HG03097 (cell line): ENCODE results near the gene TCF7L1.

Source experiments
- ATAC-seq: cut with Tn5 transposase; IDR thresholded peaks from one replicate; pipeline ENCODE4 v1.9.1; 2021; ENCODE audit not compliant: unreplicated experiment, low FRiP score

Gene TCF7L1

GRCh38 chr2:85273738-85274731, 140.8 kb downstream of the TCF7L1 start:
- ATAC-seq = no peak

DNA sequence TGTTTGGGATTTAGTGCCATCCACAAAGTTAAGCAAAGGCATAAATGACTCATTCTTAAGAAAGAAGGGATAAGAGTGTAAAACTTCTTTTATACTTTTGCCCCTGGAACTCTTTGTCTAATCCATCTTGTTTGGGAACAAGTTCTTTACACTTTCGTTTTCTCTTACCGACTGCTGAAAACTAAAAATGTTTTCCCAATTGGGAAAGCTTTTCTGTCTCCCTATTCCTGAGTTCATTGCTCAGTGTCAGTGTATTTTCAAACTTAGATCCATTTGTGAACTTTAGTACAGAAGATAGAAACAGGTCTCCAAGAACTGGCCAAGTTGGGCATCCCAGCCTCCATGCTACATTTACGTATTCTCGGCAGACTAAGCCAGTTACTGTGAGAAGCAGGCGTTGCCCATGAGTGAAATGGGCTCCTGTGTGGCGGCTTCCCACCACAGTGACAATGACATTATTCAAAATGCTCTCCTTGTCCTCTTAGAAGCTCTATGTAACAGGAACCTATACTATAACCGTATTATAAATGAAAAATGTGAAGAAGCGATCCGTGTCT, 142.9 kb downstream of the TCF7L1 start:
- no peak for ATAC-seq

- no peak for ATAC-seq
Measured at GRCh38 chr2:85276571-85277118, 143.5 kb downstream of the TCF7L1 start.

- no peak for ATAC-seq
Measured at GRCh38 chr2:85277416-85278158, 144.4 kb downstream of the TCF7L1 start.

GRCh38 chr2:85278361-85278760, 145.2 kb downstream of the TCF7L1 start:
- no peak for ATAC-seq

GRCh38 chr2:85281553-85281952, 148.4 kb downstream of the TCF7L1 start:
- no peak for ATAC-seq

DNA sequence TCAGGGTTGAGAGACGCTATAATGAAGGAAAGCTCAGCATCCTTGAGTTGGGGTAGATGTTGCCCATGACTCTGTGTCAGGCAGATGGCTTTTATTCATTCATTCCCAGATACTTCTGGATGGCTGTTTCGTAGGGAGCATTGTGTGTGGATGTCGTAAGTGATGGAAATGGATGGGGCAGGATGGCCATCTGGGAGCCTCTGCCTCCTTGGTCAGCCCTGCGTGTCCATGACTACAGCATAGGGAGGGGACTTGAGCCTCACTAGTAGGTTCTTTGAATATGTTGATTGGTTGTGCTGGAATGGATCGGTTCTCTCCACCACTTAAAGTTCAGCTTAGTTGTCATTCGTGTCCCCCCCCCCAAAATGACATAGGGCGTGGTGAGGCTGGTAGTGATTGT, 149.7 kb downstream of the TCF7L1 start:
- ATAC-seq = no peak

GRCh38 chr2:85283641-85284040, 150.4 kb downstream of the TCF7L1 start:
- ATAC-seq = no peak

DNA sequence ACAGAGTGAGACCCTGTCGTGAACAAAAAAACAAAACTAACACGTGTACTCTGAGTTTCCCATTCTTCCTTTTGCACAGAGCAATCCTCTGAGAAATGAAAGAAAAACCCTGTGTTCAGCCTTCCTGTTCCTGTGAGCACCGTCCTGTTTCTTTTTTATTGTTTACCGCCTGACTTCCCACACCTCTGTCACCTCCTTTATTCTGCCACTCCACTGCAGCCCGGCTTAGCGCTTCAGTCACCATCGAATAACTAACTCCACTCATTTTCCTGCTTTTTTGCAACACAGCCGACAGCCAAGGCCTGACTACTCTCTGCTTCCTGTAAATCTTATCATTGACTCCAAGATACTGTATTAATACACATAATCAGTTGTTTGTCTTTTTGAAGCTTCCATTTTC, 153.7 kb downstream of the TCF7L1 start:
- ATAC-seq = no peak

DNA sequence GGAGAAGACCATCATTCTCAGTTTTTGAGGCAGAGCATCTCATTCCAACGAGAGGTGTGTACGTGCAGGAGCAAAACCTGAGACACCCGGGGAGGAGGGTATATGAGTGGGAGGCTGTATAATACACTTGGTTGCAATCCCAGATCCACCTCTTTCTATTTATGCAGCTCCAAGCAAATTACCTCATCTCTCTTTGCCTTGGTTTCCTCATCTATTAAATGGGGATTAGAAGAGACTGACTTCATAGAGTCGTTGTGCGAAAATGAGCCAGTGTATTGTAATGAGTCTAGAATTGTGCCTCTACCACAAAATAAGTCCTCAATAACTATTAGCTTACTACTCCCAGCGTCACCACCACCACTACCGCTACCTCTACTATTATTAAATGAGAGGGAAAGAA, 154.5 kb downstream of the TCF7L1 start:
- ATAC-seq = no peak

DNA sequence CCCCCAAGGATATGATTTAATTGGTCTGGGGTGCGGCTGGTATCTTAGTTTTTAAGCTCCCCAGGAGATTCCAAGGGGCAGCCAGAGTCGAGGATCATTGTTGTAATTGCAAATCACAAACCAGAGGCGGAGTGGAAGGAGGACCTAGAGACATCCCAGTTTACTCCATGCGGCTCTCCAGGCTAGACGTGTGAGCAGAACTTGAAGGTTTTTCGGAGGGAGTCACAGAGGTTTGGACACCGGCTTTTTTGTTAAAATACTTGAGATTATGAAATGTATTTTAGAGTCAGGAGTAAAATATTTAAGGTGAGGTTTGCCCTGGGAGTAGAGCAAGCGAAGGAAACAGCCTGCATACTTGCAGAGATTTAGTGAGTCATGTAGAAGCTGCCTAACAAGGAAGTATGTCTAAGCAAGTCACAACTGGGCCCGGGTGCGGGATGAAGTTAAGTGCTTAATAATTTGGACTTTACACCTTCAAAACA, 155.1 kb downstream of the TCF7L1 start:
- ATAC-seq = no peak

DNA sequence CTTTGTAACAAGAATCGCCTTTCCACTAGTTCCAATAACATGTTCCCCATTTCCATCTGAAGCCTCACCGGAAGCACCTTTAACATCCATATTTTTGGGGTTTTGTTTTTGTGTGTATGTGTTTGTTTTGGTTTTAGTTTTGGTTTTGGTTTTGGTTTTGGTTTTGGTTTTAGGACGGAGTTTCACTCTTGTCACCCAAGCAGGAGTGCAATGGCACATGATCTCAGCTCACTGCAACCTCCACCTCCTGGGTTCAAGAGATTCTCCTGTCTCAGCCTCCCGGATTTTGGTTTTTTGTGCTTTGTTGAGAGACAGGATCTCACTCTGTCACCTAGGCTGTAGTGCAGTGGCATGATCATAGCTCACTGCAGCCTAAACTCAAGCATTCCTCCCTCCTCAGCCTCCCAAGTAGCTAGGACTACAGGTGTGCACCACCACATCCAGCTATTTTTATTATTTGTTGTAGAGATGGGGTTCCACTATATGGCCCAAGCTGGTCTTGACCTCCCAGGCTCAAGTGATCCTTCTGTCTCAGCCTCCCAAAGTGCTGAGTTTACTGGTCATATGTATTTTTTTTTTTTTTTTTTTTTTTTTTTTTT, 158.3 kb downstream of the TCF7L1 start:
- ATAC-seq = no peak

GRCh38 chr2:85302121-85302520, 168.9 kb downstream of the TCF7L1 start:
- no peak for ATAC-seq

- ATAC-seq = no peak
Measured at GRCh38 chr2:85303780-85304531, 170.8 kb downstream of the TCF7L1 start.

DNA sequence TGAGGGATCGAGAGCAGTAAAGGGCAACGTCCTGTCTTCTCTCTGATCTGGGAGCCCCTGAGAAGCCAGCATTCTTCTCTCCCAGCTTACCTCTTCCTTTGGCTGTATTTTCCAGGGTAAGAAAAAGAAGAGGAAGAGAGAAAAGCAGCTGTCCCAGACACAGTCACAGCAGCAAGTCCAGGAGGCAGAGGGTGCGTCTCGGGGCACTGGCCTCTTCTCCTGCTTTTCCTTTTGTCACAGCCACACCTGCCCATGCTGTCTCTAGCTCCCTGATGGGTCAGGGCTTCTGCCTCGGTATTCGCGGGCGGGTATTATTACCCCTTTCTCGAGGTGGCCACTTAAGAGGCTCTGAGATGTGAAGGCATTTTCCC, 174.3 kb downstream of the TCF7L1 start:
- ATAC-seq = no peak

DNA sequence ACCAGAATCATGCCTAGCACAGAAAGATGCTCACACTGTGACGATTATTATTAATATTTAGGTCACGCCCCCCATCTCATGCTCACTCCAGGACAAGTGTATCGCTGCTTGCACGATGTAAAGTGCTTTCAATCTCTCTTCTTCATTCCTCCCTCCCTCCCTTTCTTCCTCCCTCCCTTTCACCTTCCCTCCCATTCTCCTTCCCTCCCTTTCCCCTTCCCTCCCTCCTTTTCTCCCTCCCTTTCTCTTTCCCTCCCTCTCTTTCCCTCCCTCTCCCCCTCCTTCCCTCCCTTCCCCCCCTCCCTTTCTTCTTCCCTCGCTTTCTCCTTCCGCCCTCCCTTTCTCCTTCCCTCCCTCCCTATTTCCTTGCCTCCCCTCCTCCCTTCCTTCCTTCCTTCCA, 175.0 kb downstream of the TCF7L1 start:
- ATAC-seq = no peak

GRCh38 chr2:85308896-85309555, 175.8 kb downstream of the TCF7L1 start:
- peak; percentile 48 for ATAC-seq

- no peak for ATAC-seq
Measured at GRCh38 chr2:85309699-85310321, 176.6 kb downstream of the TCF7L1 start.

GRCh38 chr2:85310330-85310729, 177.1 kb downstream of the TCF7L1 start:
- ATAC-seq = peak; percentile 55
